Endothelial cell of umbilical vein (primary cell): ENCODE data around the gene ZNF74. TPM values are rescaled to one million over a fixed set of nuclear protein-coding genes. Genes with fewer than 3 reads are reported as not detected.

Source experiments
- BruUV-seq: library from RNA; stranded (reverse); fragments of 400-500 nt; replicated peaks from 2 replicates; lab custom pipeline; 2021; lab: Mats Ljungman, UMichigan
- CTCF ChIA-PET: fragments of 300-600, 350-600 bp; sonication (Branson Sonifier 250); formaldehyde crosslinking; loops from one replicate; lab custom pipeline; 2021; ENCODE audit warnings: antibody characterized with exemption, inconsistent platforms; lab: Charles Lee
- POLR2A ChIA-PET: fragments of 300-600, 350-600 bp; sonication (Branson Sonifier 250); formaldehyde crosslinking; loops from one replicate; lab custom pipeline; 2021; ENCODE audit warnings: antibody characterized with exemption, inconsistent platforms; lab: Charles Lee
- DNase-seq: peaks from one replicate; pipeline ENCODE4 v3.0.0-alpha.2; 2011; ENCODE audit warnings: low read depth, low spot score
- FAIRE-seq: peaks from 2 replicates; lab custom pipeline; 2011; peaks lifted over from hg19 to GRCh38; lab: Jason Lieb, UNC
- H2AFZ ChIP-seq: 2 replicates; pipeline ENCODE4 v1.6.0; 2012; ENCODE audit warnings: low read depth, low read length, control low read depth, inconsistent platforms
- H3K27ac ChIP-seq: 2 replicates; pipeline ENCODE4 v1.5.1; 2011; ENCODE audit warnings: low read depth, mild to moderate bottlenecking, control low read depth, low read length, moderate library complexity; ENCODE audit not compliant: insufficient read depth
- H3K27me3 ChIP-seq, 2 experiments: 2 replicates each; pipeline versions ENCODE4 v1.6.0 to v1.6.1; 2011; ENCODE audit warnings: low read length in 2 of 2, mixed read lengths in 1 of 2; ENCODE audit not compliant: control insufficient read depth in 2 of 2, insufficient read depth in 2 of 2
- H3K36me3 ChIP-seq, 2 experiments: 2 replicates in 1 of 2; 3 replicates in 1 of 2; pipeline ENCODE4 v1.5.1; 2011; ENCODE audit warnings: low read length in 2 of 2, mild to moderate bottlenecking in 1 of 2, moderate library complexity in 1 of 2; ENCODE audit not compliant: control insufficient read depth in 2 of 2, insufficient read depth in 2 of 2; ENCODE audit errors: extremely low read depth in 1 of 2
- H3K4me1 ChIP-seq: 3 replicates; pipeline ENCODE4 v1.5.1; 2011; ENCODE audit warnings: mild to moderate bottlenecking, low read length; ENCODE audit not compliant: control insufficient read depth, insufficient read depth; ENCODE audit errors: extremely low read depth
- H3K4me2 ChIP-seq: 2 replicates; pipeline ENCODE4 v1.6.1; 2011; ENCODE audit warnings: low read length, control low read depth, mixed read lengths; ENCODE audit not compliant: insufficient read depth
- H3K4me3 ChIP-seq, 3 experiments: fragments of 200-600 bp in 1 of 3; sonication (generic), shearing (Covaris generic) in 1 of 3; replicated peaks in 1 of 3; 2 replicates each; pipeline ENCODE4 v1.5.1; 2011 to 2016; ENCODE audit warnings: control low read depth in 3 of 3, low read length in 3 of 3, mild to moderate bottlenecking in 2 of 3, inconsistent platforms in 1 of 3, low read depth in 1 of 3, moderate library complexity in 1 of 3; ENCODE audit not compliant: insufficient read depth in 1 of 3
- H3K79me2 ChIP-seq: 2 replicates; pipeline ENCODE4 v1.6.0; 2012; ENCODE audit warnings: low read length, inconsistent platforms; ENCODE audit not compliant: control insufficient read depth, insufficient read depth
- H3K9ac ChIP-seq: replicated peaks from 2 replicates; pipeline ENCODE3; 2011; ENCODE audit warnings: low read length, control low read depth; ENCODE audit not compliant: insufficient read depth; ENCODE audit errors: extremely low read depth
- H3K9me1 ChIP-seq: replicated peaks from 3 replicates; pipeline ENCODE4 v1.6.0; 2011; ENCODE audit warnings: mild to moderate bottlenecking, low read length; ENCODE audit not compliant: control insufficient read depth, insufficient read depth; ENCODE audit errors: extremely low read depth
- H3K9me3 ChIP-seq: replicated peaks from 2 replicates; pipeline ENCODE4 v1.5.1; 2012; ENCODE audit warnings: low read length, inconsistent platforms; ENCODE audit not compliant: control insufficient read depth, insufficient read depth
- H4K20me1 ChIP-seq: replicated peaks from 2 replicates; pipeline ENCODE3; 2011; ENCODE audit warnings: mild to moderate bottlenecking, low read length; ENCODE audit not compliant: control insufficient read depth, insufficient read depth; ENCODE audit errors: extremely low read depth
- CTCF ChIP-seq, 2 donors: IDR thresholded peaks; 1 replicate in 1 of 2; 2 replicates in 1 of 2; pipeline ENCODE4 v1.5.1; 2011; ENCODE audit warnings: low read length in 2 of 2, mild to moderate bottlenecking in 2 of 2, moderate library complexity in 2 of 2, control low read depth in 1 of 2, inconsistent platforms in 1 of 2, low read depth in 1 of 2; ENCODE audit not compliant: insufficient read depth in 1 of 2; ENCODE audit errors: extremely low read depth in 1 of 2
- EZH2 ChIP-seq: IDR thresholded peaks from 2 replicates; pipeline ENCODE4 v1.6.1; 2012; ENCODE audit warnings: borderline replicate concordance, low read depth, mild to moderate bottlenecking, moderate library complexity, low read length, inconsistent platforms; ENCODE audit not compliant: severe bottlenecking
- FOS ChIP-seq: IDR thresholded peaks from 2 replicates; pipeline ENCODE4 v1.6.1; 2011; ENCODE audit warnings: mild to moderate bottlenecking, low read length, moderate library complexity, borderline replicate concordance; ENCODE audit not compliant: insufficient read depth
- GATA2 ChIP-seq: IDR thresholded peaks from 2 replicates; pipeline ENCODE4 v1.7.0; 2011; ENCODE audit warnings: low read depth, mild to moderate bottlenecking, moderate library complexity, mixed read lengths, low read length; ENCODE audit not compliant: insufficient read length, insufficient read depth
- JUN ChIP-seq: IDR thresholded peaks from 2 replicates; pipeline ENCODE4 v1.6.1; 2011; ENCODE audit warnings: borderline replicate concordance, low read depth; ENCODE audit not compliant: insufficient read length, insufficient read depth
- MAX ChIP-seq: IDR thresholded peaks from 2 replicates; pipeline ENCODE4 v1.6.1; 2011; ENCODE audit not compliant: insufficient read depth, insufficient read length
- MYC ChIP-seq: IDR thresholded peaks from one replicate; pipeline ENCODE4 v1.6.1; 2011; ENCODE audit warnings: mild to moderate bottlenecking, low read depth, low read length
- POLR2A ChIP-seq: IDR thresholded peaks from 2 replicates; pipeline ENCODE4 v1.6.1; 2012; ENCODE audit warnings: low read depth, mild to moderate bottlenecking, control low read depth, low read length
- POLR2AphosphoS5 ChIP-seq: IDR thresholded peaks from 2 replicates; pipeline ENCODE4 v1.6.1; 2012; ENCODE audit warnings: low read depth, mild to moderate bottlenecking, control low read depth, low read length, moderate library complexity; ENCODE audit not compliant: insufficient read depth
- dilution Hi-C: fragments of 300-500 bp; cut with MboI; formaldehyde crosslinking; loops from one replicate; pipeline ENCODE4 v1.15.0; 2019; ENCODE audit warnings: low sequenced_read_pairs; ENCODE audit not compliant: extremely low pct_ligation_motif_present
- intact Hi-C: fragments of 100-400 bp; cut with micrococcal nuclease; formaldehyde crosslinking; loops from one replicate; pipeline ENCODE4 v1.10.0; 2022
- polyA plus RNA-seq, 4 experiments: library from polyadenylated mRNA; depleted of rRNA in 3 of 4; stranded (reverse) in 3 of 4; unstranded in 1 of 4; fragments of >200 nt; gene quantifications; 2 replicates each; pipeline versions ENCODE4 v1.2.1 to v1.2.3, GENCODE V29; 2011 to 2012; ENCODE audit warnings: missing spikeins in 1 of 4
- total RNA-seq: library from RNA; stranded (reverse); gene quantifications from 2 replicates; pipeline ENCODE4 v1.2.3, GENCODE V29; 2021

Gene ZNF74
- total and polyA plus RNA-seq, 2 donors (not counting 3 experiments of a cell fraction or from before 2014, with no cell fraction given): 8.6 to 13.4 TPM

- H3K9ac ChIP-seq: no peak overlapping the region
- POLR2A ChIA-PET: interaction anchor here (0.6 kb wide), 1 partner anchor 16 kb away, joined by 10 read pairs; no protein-coding TSS in a partner anchor
- no peak overlapping the region for H3K4me2 ChIP-seq
- TF ChIP-seq JUN: no peak
- TF ChIP-seq CTCF (IDR thresholded peaks at IDR 0.05; ENCODE audit: extremely low read depth in 1 of 2, insufficient read depth in 1 of 2, low read depth in 1 of 2, low read length in 2 of 2): no peak
- no peak for TF ChIP-seq EZH2
- TF ChIP-seq POLR2AphosphoS5: no peak
- no peak for TF ChIP-seq FOS
- no peak for TF ChIP-seq POLR2A
- no peak for TF ChIP-seq GATA2
- no peak for TF ChIP-seq MYC
- no peak for TF ChIP-seq MAX
- DNase-seq (no peak), FAIRE-seq (no peak)
- no peaks in the 10 kb centered on the region for H3K27me3 ChIP-seq
- no peaks in the 10 kb centered on the region for H3K36me3 ChIP-seq
- peaks cover 14% of the 10 kb centered on the region for H3K79me2 ChIP-seq
- no peak overlapping the region for H3K27ac ChIP-seq
- no peaks in the 10 kb centered on the region for H3K9me3 ChIP-seq
- H2AFZ ChIP-seq: no peak overlapping the region
- H3K4me1 ChIP-seq: peaks cover 14% of the 10 kb centered on the region
- H3K4me3 ChIP-seq: no peak overlapping the region
- peaks cover 2% of the 10 kb centered on the region for H4K20me1 ChIP-seq
- intact Hi-C loops: loop anchor here (5.0 kb wide), 1 partner anchor 63 kb away; the partner anchor contains the start of gene KLHL22
- CTCF ChIA-PET: interaction anchor here (1.3 to 4.8 kb wide), 3 partner anchors 16 to 22 kb away, joined by 3 to 36 read pairs (median 15); no protein-coding TSS in a partner anchor
- H3K9me1 ChIP-seq: no peaks in the 10 kb centered on the region
- dilution Hi-C loops: no loop called here
- no TSS peak for BruUV-seq
Measured at GRCh38 chr22:20434773-20435172, 40.8 kb downstream of the ZNF74 start.
